GM18502 (cell line): Measurements from ENCODE around the gene CEACAM6.
"Not testable (repeated sequence)": the region's sequence is repeated elsewhere in the genome, so short reads cannot be mapped to it uniquely, and the experiment has no call there.

Source experiments
- ATAC-seq: cut with Tn5 transposase; IDR thresholded peaks from one replicate; pipeline ENCODE4 v1.9.1; 2021; ENCODE audit warnings: mild to moderate bottlenecking; ENCODE audit not compliant: unreplicated experiment, poor library complexity

CEACAM6 gene

DNA sequence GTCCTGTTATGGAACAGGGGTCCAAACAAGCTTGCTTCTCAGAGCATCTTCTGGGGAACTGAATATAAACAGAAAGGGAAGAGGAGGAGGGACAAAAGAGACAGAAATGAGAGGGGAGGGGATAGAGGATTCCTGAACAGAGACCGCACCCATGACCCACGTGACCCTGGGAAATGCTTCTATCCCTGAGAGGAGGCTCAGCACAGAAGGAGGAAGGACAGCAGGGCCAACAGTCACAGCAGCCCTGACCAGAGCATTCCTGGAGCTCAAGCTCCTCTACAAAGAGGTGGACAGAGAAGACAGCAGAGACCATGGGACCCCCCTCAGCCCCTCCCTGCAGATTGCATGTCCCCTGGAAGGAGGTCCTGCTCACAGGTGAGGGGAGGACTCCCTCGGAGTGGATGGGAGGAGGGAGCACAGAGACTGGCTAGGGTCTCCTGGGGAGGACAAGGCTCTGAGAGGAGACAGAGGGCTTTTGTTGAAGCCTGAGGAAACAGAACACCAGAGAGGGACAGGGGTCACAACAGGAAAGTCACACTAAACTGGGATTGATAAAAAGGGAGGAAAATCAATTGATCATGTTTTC is at the start of gene CEACAM6:
CEACAM6 (plus strand) TSS at position 203 of the 586 bp plus-strand sequence; CDS start at position 312, 109 bp downstream.
- ATAC-seq = no peak

DNA sequence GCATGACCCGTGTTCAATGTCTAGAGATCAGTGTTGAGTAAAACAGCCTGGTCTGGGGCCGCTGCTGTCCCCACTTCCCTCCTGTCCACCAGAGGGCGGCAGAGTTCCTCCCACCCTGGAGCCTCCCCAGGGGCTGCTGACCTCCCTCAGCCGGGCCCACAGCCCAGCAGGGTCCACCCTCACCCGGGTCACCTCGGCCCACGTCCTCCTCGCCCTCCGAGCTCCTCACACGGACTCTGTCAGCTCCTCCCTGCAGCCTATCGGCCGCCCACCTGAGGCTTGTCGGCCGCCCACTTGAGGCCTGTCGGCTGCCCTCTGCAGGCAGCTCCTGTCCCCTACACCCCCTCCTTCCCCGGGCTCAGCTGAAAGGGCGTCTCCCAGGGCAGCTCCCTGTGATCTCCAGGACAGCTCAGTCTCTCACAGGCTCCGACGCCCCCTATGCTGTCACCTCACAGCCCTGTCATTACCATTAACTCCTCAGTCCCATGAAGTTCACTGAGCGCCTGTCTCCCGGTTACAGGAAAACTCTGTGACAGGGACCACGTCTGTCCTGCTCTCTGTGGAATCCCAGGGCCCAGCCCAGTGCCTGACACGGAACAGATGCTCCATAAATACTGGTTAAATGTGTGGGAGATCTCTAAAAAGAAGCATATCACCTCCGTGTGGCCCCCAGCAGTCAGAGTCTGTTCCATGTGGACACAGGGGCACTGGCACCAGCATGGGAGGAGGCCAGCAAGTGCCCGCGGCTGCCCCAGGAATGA is 48.4 kb upstream of the CEACAM6 start:
- ATAC-seq = peak; percentile 47

DNA sequence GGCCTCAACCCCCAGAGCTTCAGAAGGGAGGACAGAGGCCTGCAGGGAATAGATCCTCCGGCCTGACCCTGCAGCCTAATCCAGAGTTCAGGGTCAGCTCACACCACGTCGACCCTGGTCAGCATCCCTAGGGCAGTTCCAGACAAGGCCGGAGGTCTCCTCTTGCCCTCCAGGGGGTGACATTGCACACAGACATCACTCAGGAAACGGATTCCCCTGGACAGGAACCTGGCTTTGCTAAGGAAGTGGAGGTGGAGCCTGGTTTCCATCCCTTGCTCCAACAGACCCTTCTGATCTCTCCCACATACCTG is 47.9 kb upstream of the CEACAM6 start:
- ATAC-seq = no peak

DNA sequence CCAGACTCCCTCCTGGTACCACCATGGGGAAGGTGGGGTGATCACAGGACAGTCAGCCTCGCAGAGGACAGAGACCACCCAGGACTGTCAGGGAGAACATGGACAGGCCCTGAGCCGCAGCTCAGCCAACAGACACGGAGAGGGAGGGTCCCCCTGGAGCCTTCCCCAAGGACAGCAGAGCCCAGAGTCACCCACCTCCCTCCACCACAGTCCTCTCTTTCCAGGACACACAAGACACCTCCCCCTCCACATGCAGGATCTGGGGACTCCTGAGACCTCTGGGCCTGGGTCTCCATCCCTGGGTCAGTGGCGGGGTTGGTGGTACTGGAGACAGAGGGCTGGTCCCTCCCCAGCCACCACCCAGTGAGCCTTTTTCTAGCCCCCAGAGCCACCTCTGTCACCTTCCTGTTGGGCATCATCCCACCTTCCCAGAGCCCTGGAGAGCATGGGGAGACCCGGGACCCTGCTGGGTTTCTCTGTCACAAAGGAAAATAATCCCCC is 47.4 kb upstream of the CEACAM6 start:
- ATAC-seq = no peak

GRCh38 chr19:41708481-41708880 is 46.8 kb upstream of the CEACAM6 start, which contains the start of gene CEACAM5:
Gene CEACAM5, plus strand, starts transcription at chr19:41708626. Its CDS starts 106 bp downstream, at chr19:41708732.
- no peak for ATAC-seq

DNA sequence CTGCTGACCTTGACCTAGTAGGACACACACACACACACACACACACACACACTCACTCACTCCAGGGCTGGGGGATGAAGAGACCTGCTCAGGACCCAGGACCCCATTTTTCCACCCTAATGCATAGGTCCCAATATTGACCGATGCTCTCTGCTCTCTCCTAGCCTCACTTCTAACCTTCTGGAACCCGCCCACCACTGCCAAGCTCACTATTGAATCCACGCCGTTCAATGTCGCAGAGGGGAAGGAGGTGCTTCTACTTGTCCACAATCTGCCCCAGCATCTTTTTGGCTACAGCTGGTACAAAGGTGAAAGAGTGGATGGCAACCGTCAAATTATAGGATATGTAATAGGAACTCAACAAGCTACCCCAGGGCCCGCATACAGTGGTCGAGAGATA is 45.8 kb upstream of the CEACAM6 start:
- not testable (repeated sequence) for ATAC-seq

DNA sequence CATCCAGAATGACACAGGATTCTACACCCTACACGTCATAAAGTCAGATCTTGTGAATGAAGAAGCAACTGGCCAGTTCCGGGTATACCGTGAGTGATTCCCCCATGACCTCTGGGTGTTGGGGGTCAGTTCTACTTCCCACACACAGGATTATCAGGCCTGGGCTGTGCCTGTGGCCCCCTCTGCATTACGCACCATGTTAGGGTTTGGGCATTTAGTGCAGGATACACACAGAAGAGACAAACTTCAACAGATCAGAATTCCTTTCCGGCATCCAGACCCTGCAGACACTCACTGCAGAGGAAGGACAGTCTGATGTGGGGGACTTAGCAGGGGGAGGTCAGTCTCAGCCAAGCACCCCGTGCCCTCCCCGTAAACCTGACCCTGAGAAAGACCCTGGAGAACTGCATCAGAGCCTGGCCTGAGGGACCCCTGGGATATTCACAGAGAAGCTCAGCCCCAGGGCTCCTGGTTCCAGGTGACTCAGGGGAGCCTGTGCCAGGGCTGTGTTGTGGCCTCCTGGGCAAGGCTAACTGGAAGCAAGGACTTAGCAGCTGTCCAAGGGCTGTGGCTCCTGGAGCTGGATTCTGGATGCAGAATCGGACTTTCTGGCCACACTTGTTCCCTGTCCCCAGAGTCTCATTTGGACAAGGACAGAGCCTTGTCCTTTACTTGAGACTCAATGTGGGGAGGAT is 45.2 kb upstream of the CEACAM6 start:
- no peak for ATAC-seq

GRCh38 chr19:41711376-41712261 is 43.7 kb upstream of the CEACAM6 start:
- ATAC-seq = no peak

- no peak for ATAC-seq
Observed at GRCh38 chr19:41714598-41714997, 40.7 kb upstream of the CEACAM6 start.

- no peak for ATAC-seq
Observed at GRCh38 chr19:41718761-41719160, 36.6 kb upstream of the CEACAM6 start.

GRCh38 chr19:41720103-41720502 is 35.2 kb upstream of the CEACAM6 start:
- ATAC-seq = no peak

DNA sequence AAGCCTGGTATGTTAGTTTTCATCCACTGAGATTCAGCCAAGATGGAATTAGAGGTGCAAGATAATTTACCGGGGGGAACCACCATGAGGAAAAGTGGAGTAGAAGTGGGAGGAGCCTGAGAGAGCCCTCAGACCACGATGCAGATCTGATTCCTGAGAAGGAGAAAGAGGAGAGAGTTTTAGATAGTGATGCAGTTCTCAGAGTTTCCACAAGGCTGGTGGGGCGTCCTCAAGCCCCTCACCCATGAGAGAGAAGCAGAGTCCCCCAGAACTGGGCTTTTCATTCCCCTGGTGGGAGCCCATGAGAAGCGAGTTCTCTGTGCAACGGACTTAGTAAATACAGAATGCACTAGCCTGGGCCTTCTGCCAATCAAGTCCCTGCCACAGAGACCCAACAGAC is 28.8 kb upstream of the CEACAM6 start:
- no peak for ATAC-seq

GRCh38 chr19:41734156-41734555 is 21.2 kb upstream of the CEACAM6 start:
- no peak for ATAC-seq

DNA sequence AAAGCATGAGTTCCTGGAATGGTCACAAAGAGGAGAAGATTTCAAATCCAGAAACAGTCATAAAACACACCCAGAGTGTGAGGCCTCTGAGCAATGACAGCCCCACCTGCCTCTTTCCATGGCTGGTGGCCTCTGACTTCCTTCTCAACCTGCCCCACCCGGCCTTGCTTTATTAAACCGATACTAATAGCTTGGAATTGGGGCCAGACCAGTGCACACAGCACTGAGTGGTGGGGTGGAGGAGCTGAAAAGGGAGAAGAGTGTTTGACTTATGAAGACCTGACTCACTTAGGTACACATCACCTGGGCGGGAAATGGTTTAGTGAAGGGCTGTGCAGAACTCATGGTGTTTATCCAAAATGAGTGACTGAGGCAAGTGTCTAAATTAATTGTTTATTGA is 20.7 kb upstream of the CEACAM6 start:
- no peak for ATAC-seq

DNA sequence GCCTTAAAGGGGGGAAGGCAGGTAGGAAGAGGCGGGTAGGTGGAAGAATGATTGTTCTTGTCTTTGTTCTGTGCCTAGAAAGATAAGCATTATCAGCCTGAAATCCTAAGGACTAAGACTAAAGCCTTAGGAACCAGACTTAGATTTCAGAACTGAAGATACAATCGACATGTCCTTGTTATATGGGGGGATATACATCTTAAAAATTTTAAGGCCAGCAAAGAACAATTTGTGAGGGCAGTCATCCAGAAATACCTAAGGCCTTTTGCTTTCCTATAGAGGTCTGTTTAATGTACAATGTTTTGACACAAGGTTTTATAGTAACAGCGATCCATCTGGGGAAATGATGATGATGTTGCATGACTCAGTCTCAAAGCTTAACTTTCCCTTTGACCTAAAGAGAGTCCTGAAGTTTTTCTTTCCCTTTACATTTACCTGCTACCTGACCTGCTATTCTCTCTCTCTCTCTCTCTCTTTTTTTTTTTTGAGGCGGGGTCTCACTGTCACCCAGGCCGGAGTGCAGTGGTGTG is 20.2 kb upstream of the CEACAM6 start:
- no peak for ATAC-seq

DNA sequence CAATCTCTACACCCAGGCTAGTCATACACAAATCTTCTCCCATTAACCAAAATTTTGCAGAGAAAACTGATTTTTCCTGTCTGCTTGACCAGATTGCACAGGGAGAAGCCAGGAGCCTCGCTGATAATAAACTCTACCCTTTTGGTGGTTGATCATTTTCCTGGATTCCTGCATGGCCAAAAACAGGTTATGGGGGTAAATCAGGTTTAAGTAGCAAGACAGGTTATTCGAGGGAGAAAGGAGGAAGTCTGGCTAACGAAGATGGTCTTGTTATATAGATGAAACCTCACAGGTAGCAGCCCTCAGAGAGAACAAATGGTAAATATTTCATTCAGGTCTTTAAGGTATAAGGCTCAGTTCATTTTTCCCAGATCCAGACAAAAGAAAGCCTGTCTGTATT is 16.0 kb upstream of the CEACAM6 start:
- no peak for ATAC-seq

GRCh38 chr19:41740415-41741243 is 14.7 kb upstream of the CEACAM6 start:
- ATAC-seq = no peak

GRCh38 chr19:41741244-41741554 is 14.1 kb upstream of the CEACAM6 start:
- no peak for ATAC-seq

GRCh38 chr19:41744850-41745249 is 10.5 kb upstream of the CEACAM6 start:
- ATAC-seq = no peak
